ENCODE data around the gene ANKRD34C. TPM values are rescaled to one million over a fixed set of nuclear protein-coding genes. Genes with fewer than 3 reads are reported as not detected.

The ANKRD34C gene
- total RNA-seq, 1 donor from 2014 or later = not detected

DNA sequence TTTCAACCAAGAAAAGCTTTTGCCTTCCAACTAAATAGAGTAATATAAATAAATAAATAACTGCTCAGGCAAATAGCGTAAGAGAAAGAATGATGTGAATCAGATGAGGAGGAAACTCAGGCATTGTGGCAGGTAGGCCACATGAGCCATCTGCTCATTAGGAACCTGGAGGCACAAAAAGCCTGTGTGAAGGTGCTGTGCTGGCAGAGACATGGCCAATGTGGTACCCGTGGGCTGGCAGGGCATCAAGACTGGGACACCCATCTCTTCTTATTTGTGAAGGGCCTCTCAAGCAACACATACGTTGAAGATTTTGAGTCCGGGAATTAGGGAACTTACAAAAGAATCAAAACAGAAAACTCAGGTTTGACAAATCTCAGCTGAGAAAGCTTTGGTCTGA lies 9.5 kb downstream of the ANKRD34C start:
- Histone ChIP-seq H3K4me3 (no peak overlapping the region), H2AFZ (replicated peaks) (no peak overlapping the region), H3K4me2 (no peak overlapping the region), H3K27me3 (peaks cover 58% of the 10 kb centered on the region), H3K36me3 (no peaks in the 10 kb centered on the region), H3K4me1 (no peaks in the 10 kb centered on the region), H4K20me1 (ENCODE audit: low read depth) (no peaks in the 10 kb centered on the region), H3K27ac (no peak overlapping the region), H3K9ac (no peak overlapping the region), H3F3A (ENCODE audit: low read depth) (no peaks in the 10 kb centered on the region), H3K79me2 (ENCODE audit: low read depth) (no peaks in the 10 kb centered on the region), H3K9me3 (ENCODE audit: low read depth) (no peaks in the 10 kb centered on the region)
- no peaks in the 10 kb centered on the region for H3K36me3 Mint-ChIP-seq
- DNase-seq (ENCODE audit: low spot score) = no peak
- TF ChIP-seq CTCF (IDR thresholded peaks at IDR 0.05) (no peak), EZH2phosphoT487 (IDR thresholded peaks at IDR 0.05) (no peak), EZH2 (IDR thresholded peaks at IDR 0.05) (no peak)
- no peaks in the 10 kb centered on the region for H3K4me1 Mint-ChIP-seq
- H3K27me3 Mint-ChIP-seq (ENCODE audit: insufficient read depth, low read depth) = peaks cover 8% of the 10 kb centered on the region
- no peak overlapping the region for H3K4me3 Mint-ChIP-seq
- H3K27ac Mint-ChIP-seq = no peak overlapping the region
- H3K9me3 Mint-ChIP-seq = no peaks in the 10 kb centered on the region

GRCh38 chr15:79294075-79294474 lies 11.6 kb downstream of the ANKRD34C start:
- H2AFZ ChIP-seq (replicated peaks) = no peak overlapping the region
- TF ChIP-seq CTCF (IDR thresholded peaks at IDR 0.05) (no peak), EZH2 (IDR thresholded peaks at IDR 0.05) (no peak)
- peaks cover 63% of the 10 kb centered on the region for H3K27me3 ChIP-seq
- H3K27ac Mint-ChIP-seq = no peak overlapping the region
- H3K9me3 ChIP-seq (ENCODE audit: low read depth) = no peaks in the 10 kb centered on the region
- no peaks in the 10 kb centered on the region for H3K79me2 ChIP-seq (ENCODE audit: low read depth)
- H3K36me3 Mint-ChIP-seq = no peaks in the 10 kb centered on the region
- no peak overlapping the region for H3K4me3 ChIP-seq
- no peak overlapping the region for H3K27ac ChIP-seq
- H3K36me3 ChIP-seq = no peaks in the 10 kb centered on the region
- no peaks in the 10 kb centered on the region for H3K4me1 ChIP-seq
- DNase-seq (ENCODE audit: low spot score) = peak; percentile 20
- H3K4me2 ChIP-seq = no peak overlapping the region
- peaks cover 3% of the 10 kb centered on the region for H3K27me3 Mint-ChIP-seq (ENCODE audit: insufficient read depth, low read depth)
- H3K4me1 Mint-ChIP-seq = peaks cover 5% of the 10 kb centered on the region
- H3K4me3 Mint-ChIP-seq = no peak overlapping the region
- no peak overlapping the region for H3K9ac ChIP-seq
- no peaks in the 10 kb centered on the region for H3F3A ChIP-seq (ENCODE audit: low read depth)
- H4K20me1 ChIP-seq (ENCODE audit: low read depth) = no peaks in the 10 kb centered on the region
- H3K9me3 Mint-ChIP-seq = no peaks in the 10 kb centered on the region

DNA sequence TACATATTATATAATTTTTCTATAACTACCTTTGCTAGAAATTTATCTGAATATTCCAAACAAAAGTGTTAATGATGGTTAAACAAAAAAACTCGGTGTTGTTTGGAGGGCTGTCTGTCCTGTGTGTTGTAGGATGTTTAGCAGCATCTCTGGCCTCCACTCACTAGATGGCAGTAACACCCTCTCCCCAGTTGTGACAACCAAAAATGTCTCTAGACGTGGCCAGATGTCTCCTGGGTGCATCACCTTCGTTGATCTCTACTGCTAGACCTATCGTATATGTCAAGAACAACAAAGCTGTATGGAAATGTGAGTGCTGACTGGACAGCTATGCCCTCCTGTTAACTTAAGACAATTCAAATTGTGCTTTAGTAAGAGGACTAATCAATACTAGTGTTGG lies 14.1 kb downstream of the ANKRD34C start:
- peaks cover 79% of the 10 kb centered on the region for H3K27me3 ChIP-seq

More for the DNA sequence above, 14.1 kb downstream of the ANKRD34C start:
- no peaks in the 10 kb centered on the region for H4K20me1 ChIP-seq (ENCODE audit: low read depth)
- no peak overlapping the region for H3K4me3 ChIP-seq
- H2AFZ ChIP-seq (replicated peaks) = no peak overlapping the region
- H3K27ac ChIP-seq = no peak overlapping the region
- no peak overlapping the region for H3K4me2 ChIP-seq
- Mint-ChIP-seq H3K4me3 (no peak overlapping the region), H3K4me1 (peaks cover 6% of the 10 kb centered on the region), H3K27me3 (ENCODE audit: insufficient read depth, low read depth) (no peaks in the 10 kb centered on the region), H3K9me3 (no peaks in the 10 kb centered on the region), H3K27ac (no peak overlapping the region), H3K36me3 (no peaks in the 10 kb centered on the region)
- H3K4me1 ChIP-seq = no peaks in the 10 kb centered on the region
- DNase-seq (ENCODE audit: low spot score) = no peak
- TF ChIP-seq CTCF (IDR thresholded peaks at IDR 0.05) (peak; percentile 22), EZH2phosphoT487 (IDR thresholded peaks at IDR 0.05) (no peak)
- H3K36me3 ChIP-seq = no peaks in the 10 kb centered on the region
- H3F3A ChIP-seq (ENCODE audit: low read depth) = no peaks in the 10 kb centered on the region
- H3K9me3 ChIP-seq (ENCODE audit: low read depth) = no peaks in the 10 kb centered on the region
- no peaks in the 10 kb centered on the region for H3K79me2 ChIP-seq (ENCODE audit: low read depth)
- H3K9ac ChIP-seq = no peak overlapping the region
